Measurements from ENCODE around the gene PHF2.

The PHF2 gene

GRCh38 chr9:93701494-93702218 is 125.3 kb downstream of the PHF2 start:
- DNase-seq (ENCODE audit: low read depth in 2 of 2): no peak

GRCh38 chr9:93702261-93702660 is 125.9 kb downstream of the PHF2 start:
- DNase-seq (ENCODE audit: low read depth in 2 of 2): no peak

GRCh38 chr9:93708289-93708986 is 132.1 kb downstream of the PHF2 start:
- DNase-seq (ENCODE audit: low read depth in 2 of 2): no peak

- no peak for DNase-seq (ENCODE audit: low read depth in 2 of 2)
Measured at GRCh38 chr9:93708987-93709302, 132.6 kb downstream of the PHF2 start.

- DNase-seq (ENCODE audit: low read depth in 2 of 2): no peak
Measured at GRCh38 chr9:93709600-93710369, 133.4 kb downstream of the PHF2 start.

- no peak for DNase-seq (ENCODE audit: low read depth in 2 of 2)
Measured at GRCh38 chr9:93710370-93710723, 134.0 kb downstream of the PHF2 start.

DNA sequence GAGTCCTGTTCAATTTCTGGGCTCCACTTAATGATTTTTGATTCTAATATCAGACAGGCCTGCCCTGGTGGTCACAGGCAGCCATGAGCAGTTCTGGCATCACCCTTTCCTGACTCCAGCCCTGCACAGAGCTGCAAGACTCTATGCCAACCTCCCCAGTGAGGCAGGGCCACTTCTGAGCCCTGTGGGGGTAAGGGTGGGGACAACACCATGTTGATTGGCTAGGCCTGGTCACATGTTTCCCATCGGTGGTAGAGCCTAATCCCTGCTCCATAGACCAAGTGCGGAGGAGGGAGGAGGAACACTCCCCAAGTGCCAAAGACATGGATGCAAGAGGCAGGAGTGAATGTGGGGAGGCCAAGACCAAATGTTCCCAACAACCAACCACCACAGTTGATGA is 134.6 kb downstream of the PHF2 start:
- DNase-seq (ENCODE audit: low read depth in 2 of 2): no peak

GRCh38 chr9:93712896-93713295 is 136.5 kb downstream of the PHF2 start:
- DNase-seq (ENCODE audit: low read depth in 2 of 2): no peak

DNA sequence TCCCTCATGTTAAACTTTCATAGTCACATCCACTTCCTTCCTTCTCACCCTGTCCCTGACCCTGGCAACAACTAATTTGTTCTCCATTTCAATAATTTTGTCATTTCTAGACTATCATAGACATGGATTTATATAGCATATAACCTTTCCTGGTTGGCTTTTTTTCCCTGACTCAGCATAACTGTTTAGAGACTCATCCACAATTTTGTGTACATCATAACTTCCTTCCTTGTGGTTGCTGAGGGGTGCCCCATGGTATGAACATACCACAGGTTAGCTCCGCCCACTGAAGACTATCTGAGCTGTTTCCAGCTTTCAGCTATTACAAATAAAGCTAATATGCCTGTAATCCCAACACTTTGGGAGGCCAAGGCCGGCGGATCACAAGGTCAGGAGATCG is 137.3 kb downstream of the PHF2 start:
- no peak for DNase-seq (ENCODE audit: low read depth in 2 of 2)

DNA sequence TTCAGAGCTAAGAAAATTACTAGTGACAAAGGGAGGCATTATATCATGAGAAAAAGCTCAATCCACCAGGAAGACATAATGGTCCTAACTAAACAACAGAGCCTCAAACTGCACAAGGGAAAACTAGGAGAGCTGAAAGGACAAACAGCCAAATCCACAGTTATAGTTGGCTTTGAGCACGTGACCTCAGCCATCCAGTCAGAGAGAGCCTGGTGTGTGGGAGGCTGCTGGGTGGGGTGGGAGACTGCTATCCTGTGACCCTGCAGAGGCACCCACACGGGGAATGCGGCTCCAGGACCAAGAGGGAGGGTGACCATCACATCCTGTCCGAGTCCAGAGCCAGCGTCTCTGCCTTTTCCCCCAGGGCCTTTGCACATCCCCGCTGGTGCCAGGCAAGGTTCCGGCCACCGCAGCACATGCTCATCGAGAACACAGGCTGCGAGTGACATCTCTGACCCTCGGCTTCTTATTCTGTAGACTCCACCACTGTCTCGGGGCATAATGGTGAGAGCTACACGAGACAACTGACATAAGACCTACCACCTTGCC is 145.1 kb downstream of the PHF2 start:
- no peak for DNase-seq (ENCODE audit: low read depth in 2 of 2)

DNA sequence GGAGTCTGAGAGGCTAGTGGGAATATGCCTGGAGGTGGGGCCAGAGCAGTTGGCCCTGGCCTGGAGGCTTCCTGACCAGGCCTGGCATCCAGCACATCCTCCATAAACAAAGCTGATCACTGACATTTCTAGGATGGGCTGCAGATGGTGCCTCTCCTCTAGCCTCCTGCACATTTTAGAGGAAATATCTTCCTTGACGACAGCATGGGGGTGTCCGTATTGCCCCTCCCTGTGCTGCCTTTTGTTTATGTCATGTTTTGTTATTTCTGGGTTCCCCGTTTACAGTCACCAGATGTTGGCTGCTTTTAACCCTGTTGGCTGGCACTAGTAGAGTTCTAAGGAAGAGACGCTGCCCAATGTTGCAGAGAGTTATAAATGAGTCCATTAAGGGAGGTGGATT is 148.5 kb downstream of the PHF2 start:
- no peak for DNase-seq (ENCODE audit: low read depth in 2 of 2)

GRCh38 chr9:93725382-93725781 is 149.0 kb downstream of the PHF2 start:
- DNase-seq (ENCODE audit: low read depth in 2 of 2): no peak

GRCh38 chr9:93726147-93726546 is 149.8 kb downstream of the PHF2 start:
- DNase-seq (ENCODE audit: low read depth in 2 of 2): no peak
